SU-DHL-6 (cell line): Measurements from ENCODE around the gene A2ML1.

ENCODE experiments used
- CTCF ChIP-seq: fragments of 200-600 bp; sonication (generic); IDR thresholded peaks from one replicate; pipeline ENCODE4 v1.5.1; 2017; ENCODE audit warnings: antibody characterized with exemption, mild to moderate bottlenecking, low read length, moderate library complexity; ENCODE audit not compliant: insufficient read depth, poor library complexity, severe bottlenecking
- EZH2phosphoT487 ChIP-seq: fragments of 200-600 bp; sonication (generic), shearing (Covaris generic); conservative IDR thresholded peaks from 2 replicates; pipeline ENCODE4 v1.6.1; 2018; ENCODE audit warnings: mild to moderate bottlenecking, antibody characterized with exemption, low read length, moderate library complexity, mixed read lengths

GRCh38 chr12:8909752-8910151 is 87.3 kb downstream of the A2ML1 start:
- no peak for TF ChIP-seq CTCF
- no peak for TF ChIP-seq EZH2phosphoT487
